HEK293T (cell line): ENCODE results near the gene KCNE3.

ENCODE experiments used
- CTCF ChIA-PET: fragments of 350-600 bp; formaldehyde crosslinking; extraction: SDS; loops from one replicate; lab custom pipeline; 2021; ENCODE audit warnings: antibody characterized with exemption, inconsistent platforms; lab: Yijun Ruan, JAX
- POLR2A ChIA-PET: fragments of 350-600 bp; formaldehyde crosslinking; extraction: SDS; loops from one replicate; lab custom pipeline; 2020; ENCODE audit warnings: antibody characterized with exemption, inconsistent platforms; lab: Yijun Ruan, JAX
- DNase-seq: peaks from one replicate; pipeline ENCODE4 v3.0.0; 2012; ENCODE audit warnings: mixed read lengths; ENCODE audit errors: extremely low spot score
- ARNT ChIP-seq: fragments of 450-650 bp; IDR thresholded peaks from 2 replicates; pipeline ENCODE4 v1.6.1; 2017; ENCODE audit warnings: mild to moderate bottlenecking
- BHLHE40 ChIP-seq: fragments of 450-650 bp; IDR thresholded peaks from 2 replicates; pipeline ENCODE4 v1.6.1; 2016; ENCODE audit warnings: mild to moderate bottlenecking, moderate library complexity, borderline replicate concordance
- CTBP1 ChIP-seq: fragments of 450-650 bp; IDR thresholded peaks from 2 replicates; pipeline ENCODE4 v1.6.1; 2016; ENCODE audit warnings: borderline replicate concordance
- ELF4 ChIP-seq: fragments of 450-650 bp; IDR thresholded peaks from 2 replicates; pipeline ENCODE4 v1.6.1; 2017; ENCODE audit warnings: antibody characterized with exemption
- FOXA1 ChIP-seq: fragments of 450-650 bp; IDR thresholded peaks from 2 replicates; pipeline ENCODE4 v1.6.1; 2016; ENCODE audit warnings: mild to moderate bottlenecking
- FOXK2 ChIP-seq: fragments of 450-650 bp; IDR thresholded peaks from 2 replicates; pipeline ENCODE4 v1.6.1; 2016; ENCODE audit warnings: mild to moderate bottlenecking
- FOXM1 ChIP-seq: fragments of 450-650 bp; IDR thresholded peaks from 2 replicates; pipeline ENCODE4 v1.6.1; 2017; ENCODE audit warnings: mild to moderate bottlenecking, borderline replicate concordance
- HDGF ChIP-seq: fragments of 450-650 bp; IDR thresholded peaks from 2 replicates; pipeline ENCODE4 v1.6.1; 2017; ENCODE audit warnings: antibody characterized with exemption, borderline replicate concordance
- L3MBTL2 ChIP-seq: fragments of 450-650 bp; conservative IDR thresholded peaks from 2 replicates; pipeline ENCODE4 v1.6.1; 2016; ENCODE audit warnings: mild to moderate bottlenecking
- LEF1 ChIP-seq: fragments of 450-650 bp; IDR thresholded peaks from 2 replicates; pipeline ENCODE4 v1.6.1; 2017; ENCODE audit warnings: mild to moderate bottlenecking, borderline replicate concordance
- NFRKB ChIP-seq: fragments of 450-650 bp; IDR thresholded peaks from 2 replicates; pipeline ENCODE4 v1.6.1; 2016; ENCODE audit warnings: mild to moderate bottlenecking, moderate library complexity
- SP1 ChIP-seq: fragments of 450-650 bp; IDR thresholded peaks from 2 replicates; pipeline ENCODE4 v1.6.1; 2017
- SUZ12 ChIP-seq: fragments of 450-650 bp; IDR thresholded peaks from 2 replicates; pipeline ENCODE4 v1.6.1; 2016; ENCODE audit warnings: mild to moderate bottlenecking
- TARDBP ChIP-seq: fragments of 450-650 bp; IDR thresholded peaks from 2 replicates; pipeline ENCODE4 v1.6.1; 2016
- ZNF384 ChIP-seq: fragments of 450-650 bp; IDR thresholded peaks from 2 replicates; pipeline ENCODE4 v1.6.1; 2016
- TF ChIP-seq, protein P1 (sequence below): fragments of 450-650 bp; IDR thresholded peaks from 2 replicates; pipeline ENCODE4 v1.6.1; 2016

The KCNE3 gene

GRCh38 chr11:74462009-74462408, 5.3 kb downstream of the KCNE3 start:
- no peak for DNase-seq
- TF ChIP-seq, protein P1, sequence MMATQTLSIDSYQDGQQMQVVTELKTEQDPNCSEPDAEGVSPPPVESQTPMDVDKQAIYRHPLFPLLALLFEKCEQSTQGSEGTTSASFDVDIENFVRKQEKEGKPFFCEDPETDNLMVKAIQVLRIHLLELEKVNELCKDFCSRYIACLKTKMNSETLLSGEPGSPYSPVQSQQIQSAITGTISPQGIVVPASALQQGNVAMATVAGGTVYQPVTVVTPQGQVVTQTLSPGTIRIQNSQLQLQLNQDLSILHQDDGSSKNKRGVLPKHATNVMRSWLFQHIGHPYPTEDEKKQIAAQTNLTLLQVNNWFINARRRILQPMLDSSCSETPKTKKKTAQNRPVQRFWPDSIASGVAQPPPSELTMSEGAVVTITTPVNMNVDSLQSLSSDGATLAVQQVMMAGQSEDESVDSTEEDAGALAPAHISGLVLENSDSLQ = no peak
- no peak for TF ChIP-seq BHLHE40
- TF ChIP-seq FOXM1 = no peak
- TF ChIP-seq FOXA1 = no peak
- TF ChIP-seq SP1 = no peak
- no peak for TF ChIP-seq TARDBP
- TF ChIP-seq ZNF384 = no peak
- TF ChIP-seq LEF1 = no peak
- TF ChIP-seq L3MBTL2 = no peak
- no peak for TF ChIP-seq HDGF
- TF ChIP-seq FOXK2 = no peak
- TF ChIP-seq ARNT = no peak
- TF ChIP-seq CTBP1 = no peak
- TF ChIP-seq ELF4 = no peak
- POLR2A ChIA-PET = interaction anchor here (3.2 kb wide), 1 partner anchor 31 kb away, joined by 15 read pairs; the partner anchor contains the start of gene LIPT2
- CTCF ChIA-PET = interaction anchor here (1.0 to 3.3 kb wide), 3 partner anchors 9 to 109 kb away, joined by 3 to 14 read pairs (median 6); no protein-coding TSS in a partner anchor

GRCh38 chr11:74460481-74461154, 6.7 kb downstream of the KCNE3 start:
- no peak for DNase-seq

GRCh38 chr11:74460065-74460464, 7.3 kb downstream of the KCNE3 start:
- CTCF ChIA-PET = interaction anchor here (0.7 kb wide), 1 partner anchor 8 kb away, joined by 3 read pairs; no protein-coding TSS in a partner anchor
- POLR2A ChIA-PET = interaction anchor here (3.2 kb wide), 1 partner anchor 33 kb away, joined by 15 read pairs; the partner anchor contains the start of gene LIPT2
- no peak for DNase-seq
- TF ChIP-seq FOXA1 (no peak), ZNF384 (no peak), NFRKB (no peak), ARNT (no peak), BHLHE40 (no peak), L3MBTL2 (no peak), SUZ12 (no peak), ELF4 (no peak), CTBP1 (no peak), SP1 (no peak), FOXK2 (no peak), HDGF (no peak), FOXM1 (no peak), LEF1 (no peak), TARDBP (no peak)
- TF ChIP-seq, protein P1 = no peak

More at GRCh38 chr11:74460481-74461154, 6.7 kb downstream of the KCNE3 start:
- TF ChIP-seq SUZ12 (no peak), FOXK2 (no peak), ARNT (no peak), FOXA1 (no peak), HDGF (no peak)
- CTCF ChIA-PET = interaction anchor here (0.7 kb wide), 1 partner anchor 8 kb away, joined by 3 read pairs; no protein-coding TSS in a partner anchor
- POLR2A ChIA-PET = interaction anchor here (3.2 kb wide), 1 partner anchor 33 kb away, joined by 15 read pairs; the partner anchor contains the start of gene LIPT2

DNA sequence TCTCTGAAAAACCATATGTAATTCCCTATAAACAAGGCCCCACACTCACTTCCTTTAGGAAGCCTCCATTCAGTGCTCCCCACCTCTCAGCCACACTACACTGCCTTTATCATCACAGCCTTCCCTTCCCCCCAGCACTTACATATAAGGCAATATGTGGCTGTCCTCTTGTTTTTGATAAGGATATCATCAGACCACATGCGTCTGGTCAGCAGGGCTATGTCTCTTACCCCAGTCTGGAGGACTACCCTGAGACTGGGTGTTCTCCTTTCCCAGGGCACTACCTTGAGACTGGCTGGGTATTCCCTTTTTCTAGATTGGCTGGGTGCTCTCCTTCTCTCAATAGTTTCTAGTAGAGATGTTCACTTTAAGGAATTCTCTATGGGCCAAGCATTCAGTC, 7.8 kb downstream of the KCNE3 start:
- TF ChIP-seq CTBP1 (no peak), FOXK2 (no peak), BHLHE40 (no peak), SUZ12 (no peak), LEF1 (no peak), TARDBP (no peak)

GRCh38 chr11:74457356-74457755, 10.0 kb downstream of the KCNE3 start:
- ChIA-PET POLR2A (no interaction called here), CTCF (interaction anchor here (1.6 kb wide), 1 partner anchor 8 kb away, joined by 5 read pairs; no protein-coding TSS in a partner anchor)
- TF ChIP-seq, protein P1 = no peak
- TF ChIP-seq SUZ12 (no peak), ZNF384 (no peak), SP1 (no peak), ARNT (no peak), FOXM1 (no peak), TARDBP (no peak), CTBP1 (no peak), LEF1 (no peak)
- no peak for DNase-seq

More for the DNA sequence above, 7.8 kb downstream of the KCNE3 start:
- DNase-seq = no peak
- POLR2A ChIA-PET = interaction anchor here (3.2 kb wide), 1 partner anchor 34 kb away, joined by 15 read pairs; the partner anchor contains the start of gene LIPT2
- CTCF ChIA-PET = no interaction called here
